Measurements from ENCODE around the gene PCYT1A. TPM values are rescaled to one million over a fixed set of nuclear protein-coding genes. Genes with fewer than 3 reads are reported as not detected.
A peak's percentile ranks its signal among the peaks of the same experiment; 100 is the strongest.

The PCYT1A gene
- total and polyA plus RNA-seq, 2 of the 13 experiments (the other 11 are each of a cell fraction or from before 2014, with no cell fraction given): 26.4 to 45.3 TPM

GRCh38 chr3:196210673-196211556 is 76.6 kb downstream of the PCYT1A start, which contains the start of gene ZDHHC19 (continued):
- no peak for TF ChIP-seq AKNA (CRISPR knock-in tag; IDR thresholded peaks at IDR 0.05; ENCODE audit: borderline replicate concordance)
- TF ChIP-seq ZNF501 (CRISPR knock-in tag; IDR thresholded peaks at IDR 0.05): 0 out of 2 replicates have a peak, but pooled peaks have one; percentile 22
- peak; percentile 44; the same call in 1 of the 2 replicates for TF ChIP-seq ZNF777 (CRISPR knock-in tag; IDR thresholded peaks at IDR 0.05)
- 0 out of 2 replicates have a peak, but pooled peaks have one; percentile 18 for TF ChIP-seq HNF1B (CRISPR knock-in tag; IDR thresholded peaks at IDR 0.05)
- TF ChIP-seq MAX (IDR thresholded peaks at IDR 0.05): 0 out of 2 replicates have a peak, but pooled peaks have one; percentile 30
- TF ChIP-seq NR2F2 (IDR thresholded peaks at IDR 0.05; ENCODE audit: borderline replicate concordance, low read depth): peak; percentile 29; the same call in 1 of the 2 replicates
- TF ChIP-seq SETDB1 (CRISPR knock-in tag; IDR thresholded peaks at IDR 0.05; ENCODE audit: borderline replicate concordance): 0 out of 2 replicates have a peak, but pooled peaks have one; percentile 66
- no peak for TF ChIP-seq ATF6 (CRISPR knock-in tag; conservative IDR thresholded peaks at IDR 0.05)
- TF ChIP-seq NCOA5 (CRISPR knock-in tag; IDR thresholded peaks at IDR 0.05): no peak
- TF ChIP-seq ZSCAN30 (CRISPR knock-in tag; IDR thresholded peaks at IDR 0.05): no peak
- TF ChIP-seq RBM22 (optimal IDR thresholded peaks at IDR 0.05; ENCODE audit: low read length): no peak
- TF ChIP-seq LRRFIP1 (CRISPR knock-in tag; conservative IDR thresholded peaks at IDR 0.05): no peak
- TF ChIP-seq ZBTB38 (CRISPR knock-in tag; IDR thresholded peaks at IDR 0.05): peak; percentile 49; the same call in 1 of the 2 replicates
- no peak for TF ChIP-seq GLMP (CRISPR knock-in tag; IDR thresholded peaks at IDR 0.05; ENCODE audit: borderline replicate concordance)
- 0 out of 2 replicates have a peak, but pooled peaks have one; percentile 25 for TF ChIP-seq HDAC1 (CRISPR knock-in tag; IDR thresholded peaks at IDR 0.05)
